Lower leg skin (tissue), 4 donors: ENCODE measurements around the gene CFAP92. TPM values are rescaled to one million over a fixed set of nuclear protein-coding genes. Genes with fewer than 3 reads are reported as not detected.

Experiments
- DNase-seq, 2 donors: peaks; one replicate each; pipeline ENCODE4 v3.0.0-alpha.2; 2019; ENCODE audit warnings: low spot score in 2 of 2
- H3K4me3 ChIP-seq: fragments of 200-600 bp; sonication (generic); 2 replicates; pipeline ENCODE4 v1.5.1; 2017; ENCODE audit warnings: mild to moderate bottlenecking, low read depth; ENCODE audit not compliant: poor library complexity, severe bottlenecking
- POLR2A ChIP-seq, 2 donors: fragments of 450-650 bp; IDR thresholded peaks; one replicate each; pipeline ENCODE4 v1.6.1; 2016 to 2017; ENCODE audit warnings: antibody characterized with exemption in 2 of 2, mild to moderate bottlenecking in 1 of 2, moderate library complexity in 1 of 2
- WGBS, 2 donors: methylation state at CpG; one replicate each; pipeline ENCODE4 v1.1.5; 2018; 5-methylcytosine and 5-hydroxymethylcytosine counted together
- intact Hi-C: fragments of 100-400 bp; cut with DNase I; formaldehyde crosslinking; loops from one replicate; pipeline ENCODE4 v1.15.0; 2023; ENCODE audit warnings: low total_unique reads
- total RNA-seq, 4 donors: library from RNA; depleted of rRNA; stranded (reverse); fragments of >200 nt; gene quantifications; one replicate each; pipeline ENCODE4 v1.1.0, GENCODE V29; 2016
- TF ChIP-seq, protein P1 (sequence below), 3 donors: fragments of 450-650 bp; IDR thresholded peaks; one replicate each; pipeline ENCODE4 v1.5.1; 2016; ENCODE audit warnings: antibody characterized with exemption in 3 of 3, mild to moderate bottlenecking in 3 of 3, moderate library complexity in 2 of 3

CFAP92 gene
- total RNA-seq, 4 donors from 2014 or later = 0.19 to 0.59 (median 0.25) TPM

DNA sequence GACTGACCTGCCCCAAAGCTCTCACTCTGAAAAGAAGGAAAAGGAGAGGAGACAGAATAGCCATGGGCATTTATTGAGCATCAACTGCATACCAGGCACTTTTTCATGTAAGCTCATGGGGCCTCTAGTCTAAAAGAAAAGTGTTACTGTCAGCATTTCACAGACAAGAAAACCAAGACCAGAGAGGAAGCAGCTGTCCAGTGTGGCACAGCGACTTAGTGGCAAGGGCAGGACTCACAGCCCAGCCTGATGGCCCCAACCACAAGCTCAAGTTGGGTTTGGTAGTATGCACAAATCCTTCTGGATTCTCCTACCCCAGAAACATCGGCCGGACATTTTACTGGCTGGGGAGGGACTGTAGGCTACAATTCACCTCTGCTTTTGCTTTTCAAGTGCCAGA lies 13.0 kb upstream of the CFAP92 start:
- intact Hi-C loops = no loop called here
- no peak for DNase-seq
- TF ChIP-seq POLR2A (IDR thresholded peaks at IDR 0.05) = no peak
- TF ChIP-seq, protein P1, sequence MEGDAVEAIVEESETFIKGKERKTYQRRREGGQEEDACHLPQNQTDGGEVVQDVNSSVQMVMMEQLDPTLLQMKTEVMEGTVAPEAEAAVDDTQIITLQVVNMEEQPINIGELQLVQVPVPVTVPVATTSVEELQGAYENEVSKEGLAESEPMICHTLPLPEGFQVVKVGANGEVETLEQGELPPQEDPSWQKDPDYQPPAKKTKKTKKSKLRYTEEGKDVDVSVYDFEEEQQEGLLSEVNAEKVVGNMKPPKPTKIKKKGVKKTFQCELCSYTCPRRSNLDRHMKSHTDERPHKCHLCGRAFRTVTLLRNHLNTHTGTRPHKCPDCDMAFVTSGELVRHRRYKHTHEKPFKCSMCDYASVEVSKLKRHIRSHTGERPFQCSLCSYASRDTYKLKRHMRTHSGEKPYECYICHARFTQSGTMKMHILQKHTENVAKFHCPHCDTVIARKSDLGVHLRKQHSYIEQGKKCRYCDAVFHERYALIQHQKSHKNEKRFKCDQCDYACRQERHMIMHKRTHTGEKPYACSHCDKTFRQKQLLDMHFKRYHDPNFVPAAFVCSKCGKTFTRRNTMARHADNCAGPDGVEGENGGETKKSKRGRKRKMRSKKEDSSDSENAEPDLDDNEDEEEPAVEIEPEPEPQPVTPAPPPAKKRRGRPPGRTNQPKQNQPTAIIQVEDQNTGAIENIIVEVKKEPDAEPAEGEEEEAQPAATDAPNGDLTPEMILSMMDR (IDR thresholded peaks at IDR 0.05) = no peak
- 74 to 77% methylated on average over 3 of the region's 3 CpGs for WGBS, 2 donors
- no peak overlapping the region for H3K4me3 ChIP-seq

DNA sequence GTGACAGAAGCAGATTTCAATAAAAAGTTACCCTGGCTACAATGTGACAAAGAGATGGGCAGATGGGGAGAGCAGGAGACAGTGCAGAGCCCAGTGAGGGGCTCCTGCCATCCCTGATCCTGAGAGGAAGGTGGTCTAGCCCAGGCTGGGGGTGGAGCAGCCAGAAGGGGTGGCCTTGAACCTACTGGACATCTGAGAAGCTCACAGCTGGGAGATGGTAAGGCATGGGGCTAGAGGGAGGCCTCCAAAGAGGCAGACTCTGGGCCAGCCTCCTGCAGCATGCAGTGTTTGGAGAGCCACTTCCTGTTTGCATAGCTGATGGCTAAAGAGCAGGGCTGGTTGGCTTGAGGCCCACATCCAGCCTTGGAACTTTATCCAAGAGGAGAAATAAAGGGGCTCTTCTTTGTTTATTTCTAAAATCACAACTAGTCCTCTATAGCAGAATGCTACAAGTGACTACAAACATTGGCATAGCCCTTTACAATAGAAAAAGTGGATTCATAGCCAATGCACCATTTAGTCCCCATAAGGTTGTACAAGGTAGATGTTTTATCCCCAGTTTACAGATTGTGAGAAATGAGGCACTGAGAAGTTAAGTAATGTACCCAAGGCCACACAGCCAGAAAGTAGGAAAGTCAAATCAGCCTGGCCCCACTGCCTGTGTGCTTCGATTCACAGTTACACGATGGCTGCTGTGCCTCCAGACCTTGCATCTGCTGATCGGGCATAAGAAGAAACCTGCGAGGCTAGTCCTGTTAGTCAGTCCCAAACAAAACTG lies 11.8 kb upstream of the CFAP92 start:
- 93 to 100% methylated on average over 4 of the region's 4 CpGs for WGBS, 2 donors
- intact Hi-C loops = no loop called here
- TF ChIP-seq, protein P1 (IDR thresholded peaks at IDR 0.05) = no peak
- no peak for TF ChIP-seq POLR2A (IDR thresholded peaks at IDR 0.05)
- H3K4me3 ChIP-seq = no peak overlapping the region
- no peak for DNase-seq

DNA sequence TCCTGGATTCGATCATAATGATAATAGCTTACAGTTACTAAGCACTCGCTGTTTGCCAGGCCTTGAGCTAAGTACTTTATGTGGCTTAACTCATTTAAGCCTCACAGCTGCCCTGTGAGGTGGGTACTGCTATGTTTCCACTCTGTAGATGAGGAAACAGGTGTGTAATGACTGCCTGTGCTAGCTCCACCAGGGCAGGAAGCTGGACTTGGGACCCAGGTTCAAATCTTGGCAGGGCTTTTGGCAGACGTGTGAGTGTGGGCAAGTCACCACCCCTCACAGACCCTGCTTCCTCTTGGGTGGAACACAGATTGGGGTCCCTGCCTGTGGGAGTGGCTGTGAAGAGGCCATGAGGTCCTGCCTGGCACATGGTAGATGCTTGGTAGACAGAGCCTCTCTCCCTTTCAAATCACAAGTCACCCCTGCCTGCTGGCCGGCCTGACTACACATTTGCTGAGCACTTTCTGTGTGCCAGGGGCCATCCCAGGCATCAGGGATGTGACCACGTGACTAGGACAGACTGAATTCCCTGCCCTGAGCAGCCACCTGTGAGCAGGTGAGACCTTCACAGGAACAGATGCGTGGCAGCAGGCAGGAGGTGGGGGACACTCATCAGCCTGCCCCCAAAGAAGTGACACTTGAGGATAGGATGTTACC lies 10.9 kb upstream of the CFAP92 start:
- H3K4me3 ChIP-seq = no peak overlapping the region
- intact Hi-C loops = no loop called here
- TF ChIP-seq, protein P1 (IDR thresholded peaks at IDR 0.05) = no peak
- no peak for TF ChIP-seq POLR2A (IDR thresholded peaks at IDR 0.05)
- 75 to 82% methylated on average over 6 of the region's 6 CpGs for WGBS, 2 donors
- DNase-seq = no peak

DNA sequence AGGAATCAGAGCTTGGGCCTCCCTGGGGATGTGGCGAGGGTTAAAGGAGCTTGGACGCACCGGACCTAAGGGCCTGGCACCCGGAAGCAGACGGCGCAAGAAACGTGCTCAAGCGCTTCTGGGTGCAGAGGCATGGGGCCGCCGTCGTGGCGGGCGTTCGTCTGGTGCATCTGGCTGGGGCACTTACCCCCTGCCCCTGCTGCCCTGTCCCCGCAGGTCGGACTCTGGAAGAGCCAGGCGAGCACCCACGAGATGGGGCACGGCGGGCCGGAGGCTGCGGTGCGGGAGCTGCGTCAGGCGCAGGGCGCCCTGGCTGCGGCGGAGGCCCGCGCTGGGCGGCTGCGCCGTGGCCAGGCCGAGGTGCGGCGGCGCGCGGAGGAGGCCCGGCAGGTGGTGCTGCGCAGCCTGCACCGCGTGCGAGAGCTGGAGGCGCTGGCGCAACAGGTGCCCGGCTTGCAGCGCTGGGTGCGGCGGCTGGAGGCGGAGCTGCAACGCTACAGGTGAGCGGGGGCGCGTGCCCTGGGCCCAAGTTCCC lies 9.8 kb upstream of the CFAP92 start:
- 18 to 22% methylated on average over 27 to 38 of the region's 55 CpGs for WGBS, 2 donors
- TF ChIP-seq POLR2A (IDR thresholded peaks at IDR 0.05) = no peak
- TF ChIP-seq, protein P1 (IDR thresholded peaks at IDR 0.05) = no peak
- intact Hi-C loops = no loop called here
- DNase-seq = no peak
- H3K4me3 ChIP-seq = no peak overlapping the region

DNA sequence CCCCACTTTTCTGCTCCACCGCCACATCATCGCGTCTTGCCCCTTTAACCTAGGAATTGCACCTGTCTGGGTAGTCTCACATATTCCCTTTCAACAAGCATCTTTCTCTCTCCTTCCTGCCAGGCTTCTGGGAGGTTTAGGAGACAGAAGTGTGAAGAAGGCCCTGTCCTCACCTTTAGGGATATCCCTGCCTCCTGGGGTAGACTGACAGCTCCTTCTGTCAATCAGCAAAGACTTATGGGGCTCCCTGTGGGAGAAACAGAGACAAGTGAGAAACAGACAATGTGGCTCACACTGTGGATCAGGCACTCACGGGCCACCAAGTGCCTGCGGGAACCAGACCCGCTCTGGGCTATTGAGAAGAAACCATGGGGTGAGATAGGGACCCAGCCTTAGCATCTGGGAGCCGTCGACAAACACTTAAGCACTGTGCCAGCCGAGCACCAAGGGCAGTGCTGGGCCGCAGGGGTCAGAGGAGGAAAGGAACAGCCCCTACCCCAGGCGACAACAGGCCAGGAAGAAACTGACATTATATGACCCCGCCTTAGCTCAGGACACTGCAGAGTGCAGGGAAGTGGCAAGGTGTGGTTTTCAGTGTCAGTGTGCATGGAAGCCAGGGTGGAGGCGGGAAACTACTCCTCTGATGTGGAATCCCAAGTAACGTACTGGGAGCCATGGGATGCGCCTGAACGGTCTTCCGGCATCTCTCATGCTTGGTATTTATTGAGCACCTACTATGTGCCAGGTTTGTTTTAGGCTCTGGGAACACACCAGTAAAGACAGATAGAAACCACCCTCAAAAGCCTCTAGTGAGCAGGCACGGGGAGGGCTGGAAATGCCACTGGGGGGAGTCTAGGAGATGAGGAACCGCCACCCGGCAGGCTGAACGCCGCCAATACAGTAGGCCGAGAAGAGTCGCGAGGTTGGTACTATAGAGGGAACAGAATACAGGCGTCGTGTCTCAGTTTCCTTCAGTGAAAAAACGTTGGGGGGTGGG lies 9.0 kb upstream of the CFAP92 start:
- WGBS, 2 donors = 53 to 55% methylated on average over 28 of the region's 28 CpGs

More for the DNA sequence above, 9.0 kb upstream of the CFAP92 start:
- no peak for DNase-seq
- intact Hi-C loops = no loop called here
- no peak overlapping the region for H3K4me3 ChIP-seq
- TF ChIP-seq POLR2A (IDR thresholded peaks at IDR 0.05) = no peak
- TF ChIP-seq, protein P1 (IDR thresholded peaks at IDR 0.05) = no peak
